ENCODE measurements around the gene NUTF2.

The NUTF2 gene

GRCh38 chr16:67864594-67864993, 17.9 kb downstream of the NUTF2 start:
- TF ChIP-seq, protein P1, sequence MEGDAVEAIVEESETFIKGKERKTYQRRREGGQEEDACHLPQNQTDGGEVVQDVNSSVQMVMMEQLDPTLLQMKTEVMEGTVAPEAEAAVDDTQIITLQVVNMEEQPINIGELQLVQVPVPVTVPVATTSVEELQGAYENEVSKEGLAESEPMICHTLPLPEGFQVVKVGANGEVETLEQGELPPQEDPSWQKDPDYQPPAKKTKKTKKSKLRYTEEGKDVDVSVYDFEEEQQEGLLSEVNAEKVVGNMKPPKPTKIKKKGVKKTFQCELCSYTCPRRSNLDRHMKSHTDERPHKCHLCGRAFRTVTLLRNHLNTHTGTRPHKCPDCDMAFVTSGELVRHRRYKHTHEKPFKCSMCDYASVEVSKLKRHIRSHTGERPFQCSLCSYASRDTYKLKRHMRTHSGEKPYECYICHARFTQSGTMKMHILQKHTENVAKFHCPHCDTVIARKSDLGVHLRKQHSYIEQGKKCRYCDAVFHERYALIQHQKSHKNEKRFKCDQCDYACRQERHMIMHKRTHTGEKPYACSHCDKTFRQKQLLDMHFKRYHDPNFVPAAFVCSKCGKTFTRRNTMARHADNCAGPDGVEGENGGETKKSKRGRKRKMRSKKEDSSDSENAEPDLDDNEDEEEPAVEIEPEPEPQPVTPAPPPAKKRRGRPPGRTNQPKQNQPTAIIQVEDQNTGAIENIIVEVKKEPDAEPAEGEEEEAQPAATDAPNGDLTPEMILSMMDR (IDR thresholded peaks at IDR 0.05; ENCODE audit: low read depth, low read length) = no peak
- H3K27me3 ChIP-seq = no peaks in the 10 kb centered on the region
- H3K4me1 ChIP-seq = no peaks in the 10 kb centered on the region
- no peak overlapping the region for H3K4me3 ChIP-seq (ENCODE audit: low read depth, low read length)
- peaks cover 61% of the 10 kb centered on the region for H3K36me3 ChIP-seq
- no peak for DNase-seq
- H3K9me3 ChIP-seq = no peaks in the 10 kb centered on the region

- peak; percentile 63 for DNase-seq
- Histone ChIP-seq H3K27me3 (no peaks in the 10 kb centered on the region), H3K36me3 (peaks cover 63% of the 10 kb centered on the region), H3K4me1 (no peaks in the 10 kb centered on the region), H3K4me3 (ENCODE audit: low read depth, low read length) (no peak overlapping the region), H3K9me3 (no peaks in the 10 kb centered on the region)
- TF ChIP-seq, protein P1 (IDR thresholded peaks at IDR 0.05; ENCODE audit: low read depth, low read length) = peak; percentile 69
Measured at GRCh38 chr16:67865318-67865717, 18.6 kb downstream of the NUTF2 start.

DNA sequence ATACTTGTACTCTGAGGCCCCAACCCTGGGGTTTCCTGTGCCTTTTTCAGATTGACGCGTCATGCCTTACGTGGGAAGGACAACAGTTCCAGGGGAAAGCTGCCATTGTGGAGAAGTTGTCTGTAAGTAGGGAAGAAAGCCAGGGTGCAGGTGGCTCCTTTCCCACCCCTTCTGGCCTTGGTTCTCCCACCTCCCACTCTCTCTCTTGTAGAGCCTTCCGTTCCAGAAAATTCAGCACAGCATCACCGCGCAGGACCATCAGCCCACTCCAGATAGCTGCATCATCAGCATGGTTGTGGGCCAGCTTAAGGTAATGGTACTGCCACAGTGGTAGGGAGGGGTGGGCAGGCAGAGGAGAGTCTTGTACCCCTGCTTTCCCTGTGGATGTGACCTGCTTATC, 21.6 kb downstream of the NUTF2 start:
- no peak overlapping the region for H3K4me3 ChIP-seq (ENCODE audit: low read depth, low read length)
- H3K9me3 ChIP-seq = no peaks in the 10 kb centered on the region
- no peak for DNase-seq
- no peaks in the 10 kb centered on the region for H3K27me3 ChIP-seq
- H3K4me1 ChIP-seq = no peaks in the 10 kb centered on the region
- peaks cover 65% of the 10 kb centered on the region for H3K36me3 ChIP-seq
- TF ChIP-seq, protein P1 (IDR thresholded peaks at IDR 0.05; ENCODE audit: low read depth, low read length) = no peak

DNA sequence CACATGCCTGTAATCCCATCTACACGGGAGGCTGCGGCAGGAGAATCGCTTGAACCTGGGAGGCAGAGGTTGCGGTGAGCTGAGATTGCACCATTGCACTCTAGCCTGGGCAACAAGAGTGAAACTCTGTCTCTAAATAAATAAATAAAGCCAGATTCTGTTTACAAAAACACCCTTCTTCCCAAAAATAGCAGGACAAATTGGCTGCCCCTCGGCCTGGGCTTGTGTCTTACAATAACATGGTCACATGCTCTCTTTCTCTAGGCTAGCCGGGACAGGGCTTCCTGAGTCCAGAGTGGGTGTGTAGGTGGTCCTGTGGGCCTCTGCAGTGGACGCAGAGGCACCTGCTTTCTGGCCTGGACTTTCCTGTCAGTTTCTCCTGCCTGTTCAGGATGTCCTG, 22.9 kb downstream of the NUTF2 start:
- TF ChIP-seq, protein P1 (IDR thresholded peaks at IDR 0.05; ENCODE audit: low read depth, low read length) = no peak
- Histone ChIP-seq H3K4me3 (ENCODE audit: low read depth, low read length) (no peak overlapping the region), H3K36me3 (peaks cover 63% of the 10 kb centered on the region), H3K4me1 (peaks cover 4% of the 10 kb centered on the region), H3K9me3 (no peaks in the 10 kb centered on the region), H3K27me3 (no peaks in the 10 kb centered on the region)
- DNase-seq = no peak

DNA sequence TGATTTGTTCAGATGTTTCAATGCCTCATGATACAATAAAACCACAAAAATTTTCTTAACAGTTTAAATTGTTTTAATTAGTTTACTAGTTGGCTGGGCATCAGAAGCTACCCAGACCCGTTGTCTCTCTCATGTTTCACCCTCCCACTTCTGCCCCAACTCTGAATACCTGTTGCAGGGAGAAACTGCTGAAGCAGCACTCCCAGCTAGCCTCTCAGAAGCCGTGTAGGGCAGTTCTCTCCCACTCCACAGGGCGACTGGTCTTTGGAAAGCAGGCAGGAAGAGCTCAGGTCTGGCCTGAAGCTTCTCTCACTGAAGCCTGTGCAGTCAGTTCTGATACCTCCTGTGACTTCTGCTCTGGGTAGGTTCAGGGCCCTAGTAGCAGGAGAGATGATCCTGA, 24.5 kb downstream of the NUTF2 start:
- Histone ChIP-seq H3K4me1 (peaks cover 4% of the 10 kb centered on the region), H3K4me3 (ENCODE audit: low read depth, low read length) (no peak overlapping the region), H3K36me3 (peaks cover 53% of the 10 kb centered on the region), H3K27me3 (no peaks in the 10 kb centered on the region), H3K9me3 (no peaks in the 10 kb centered on the region)
- no peak for DNase-seq
- TF ChIP-seq, protein P1 (IDR thresholded peaks at IDR 0.05; ENCODE audit: low read depth, low read length) = no peak

DNA sequence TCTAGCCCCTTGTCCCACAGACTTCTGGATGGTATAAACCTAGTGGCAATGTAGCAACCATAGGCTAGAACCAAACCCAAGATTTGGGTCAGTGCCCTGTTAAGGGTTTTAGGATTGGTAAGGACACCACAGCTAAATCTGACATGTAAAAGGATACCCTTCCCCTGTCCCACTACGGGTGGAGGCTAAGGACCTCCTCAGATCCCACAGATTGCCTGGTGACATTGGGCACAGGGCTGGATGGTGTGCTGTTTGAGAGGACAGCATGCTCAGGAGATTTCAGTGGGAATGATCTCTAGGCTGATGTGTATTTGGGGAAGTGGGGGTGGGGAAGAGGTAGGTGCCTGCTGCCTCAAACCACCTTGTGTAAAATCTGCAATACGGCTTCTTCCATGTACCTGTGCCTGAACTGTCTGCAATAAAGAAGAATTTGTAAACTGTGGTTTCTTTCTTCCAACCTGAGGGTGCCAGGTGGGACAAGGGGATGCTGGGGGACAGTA, 25.4 kb downstream of the NUTF2 start:
- DNase-seq = no peak

More for the DNA sequence above, 25.4 kb downstream of the NUTF2 start:
- Histone ChIP-seq H3K9me3 (no peaks in the 10 kb centered on the region), H3K4me1 (peaks cover 4% of the 10 kb centered on the region), H3K36me3 (peaks cover 52% of the 10 kb centered on the region), H3K4me3 (ENCODE audit: low read depth, low read length) (peak overlapping the region; percentile 98), H3K27me3 (no peaks in the 10 kb centered on the region)
- TF ChIP-seq, protein P1 (IDR thresholded peaks at IDR 0.05; ENCODE audit: low read depth, low read length) = no peak

Data from BE2C (cell line).